ENCODE data around the gene CCDC146.
"Not testable (repeated sequence)": the region's sequence is repeated elsewhere in the genome, so short reads cannot be mapped to it uniquely, and the experiment has no call there.

The CCDC146 gene

GRCh38 chr7:77327067-77327931, 204.9 kb downstream of the CCDC146 start:
- DNase-seq (ENCODE audit: low read depth in 1 of 2, low spot score in 1 of 2): no peak

- DNase-seq (ENCODE audit: low read depth in 1 of 2, low spot score in 1 of 2): no peak
These were observed 205.7 kb downstream of the CCDC146 start for GRCh38 chr7:77327932-77328628.

- no peak for DNase-seq (ENCODE audit: low read depth in 1 of 2, low spot score in 1 of 2)
These were observed 206.3 kb downstream of the CCDC146 start for GRCh38 chr7:77328669-77329068.

- DNase-seq (ENCODE audit: low read depth in 1 of 2, low spot score in 1 of 2): no peak
These were observed 207.2 kb downstream of the CCDC146 start for GRCh38 chr7:77329466-77330168.

- DNase-seq (ENCODE audit: low read depth in 1 of 2, low spot score in 1 of 2): no peak
These were observed 207.9 kb downstream of the CCDC146 start for GRCh38 chr7:77330169-77330882.

DNA sequence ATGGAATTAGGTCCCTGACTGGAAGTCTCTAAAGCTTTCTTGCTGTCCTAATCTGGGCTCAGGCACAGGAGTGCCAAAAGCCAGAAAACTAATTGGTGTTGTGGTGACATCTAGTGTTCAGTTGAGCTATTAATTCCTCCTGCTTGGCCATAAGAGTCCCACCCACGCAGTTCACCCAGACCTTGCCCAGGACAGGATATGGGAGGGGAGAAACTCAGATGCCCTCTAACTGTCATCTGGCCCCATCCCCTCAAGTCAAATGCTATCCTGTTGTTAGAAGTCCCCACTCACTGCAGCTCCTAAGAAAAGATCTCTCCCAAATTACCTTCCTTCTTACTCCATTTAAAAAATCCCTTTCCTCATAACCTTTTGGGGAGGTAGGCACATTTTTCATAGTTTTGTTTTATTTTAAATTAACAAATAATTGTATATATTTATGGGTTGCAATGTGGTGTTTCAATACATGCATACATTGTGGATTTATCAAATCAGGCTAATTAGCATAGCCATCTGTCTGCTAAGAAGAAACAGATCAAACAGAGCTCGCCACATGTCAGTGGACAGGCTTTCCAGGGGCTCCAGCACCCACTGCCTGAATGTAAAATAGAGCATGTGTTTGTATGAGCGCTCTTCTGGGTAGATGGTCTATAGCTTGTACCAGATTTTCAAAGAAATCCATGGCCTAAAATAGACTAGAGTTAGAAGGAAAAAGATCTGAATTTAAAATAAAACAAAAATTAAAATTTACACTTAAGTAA, 209.7 kb downstream of the CCDC146 start:
- DNase-seq (ENCODE audit: low read depth in 1 of 2, low spot score in 1 of 2): no peak

DNA sequence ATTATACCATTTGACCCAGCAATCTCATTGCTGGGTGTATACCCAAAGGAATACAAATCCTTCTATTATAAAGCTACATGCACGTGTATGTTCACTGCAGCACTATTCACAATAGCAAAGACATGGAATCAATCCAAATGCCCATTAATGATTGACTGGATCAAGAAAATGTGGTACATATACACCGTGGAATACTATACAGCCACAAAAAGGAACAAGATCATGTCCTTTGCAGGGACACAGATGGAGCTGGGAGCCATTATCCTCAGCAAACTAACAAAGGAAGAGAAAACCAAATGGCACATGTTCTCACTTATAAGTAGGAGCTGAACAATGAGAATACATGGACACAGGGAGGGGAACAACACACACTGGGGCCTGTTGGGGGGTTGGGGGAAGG, 211.6 kb downstream of the CCDC146 start:
- DNase-seq (ENCODE audit: low read depth in 1 of 2, low spot score in 1 of 2): not testable (repeated sequence)

DNA sequence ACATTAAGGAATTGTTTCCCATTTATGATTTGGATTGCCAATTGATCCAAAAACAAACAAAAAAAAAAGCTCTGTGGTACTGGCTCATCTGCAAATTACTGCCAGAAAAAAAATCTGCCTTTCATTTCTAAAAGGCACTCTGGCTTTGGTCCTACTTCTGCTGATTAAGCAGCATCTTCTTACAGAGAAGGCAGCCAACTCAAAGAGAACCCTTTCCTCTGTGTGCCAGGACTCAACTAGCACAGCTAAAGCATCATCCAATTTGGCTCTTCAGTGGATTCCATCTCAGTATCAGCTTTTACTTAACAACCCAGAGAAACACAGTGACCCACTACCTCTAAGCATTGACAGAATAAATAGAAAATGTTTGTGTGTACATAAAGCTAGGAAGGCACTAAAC, 213.2 kb downstream of the CCDC146 start:
- DNase-seq (ENCODE audit: low read depth in 1 of 2, low spot score in 1 of 2): no peak

GRCh38 chr7:77337456-77337990, 215.1 kb downstream of the CCDC146 start:
- no peak for DNase-seq (ENCODE audit: low read depth in 1 of 2, low spot score in 1 of 2)

- DNase-seq (ENCODE audit: low read depth in 1 of 2, low spot score in 1 of 2): no peak
These were observed 215.8 kb downstream of the CCDC146 start for GRCh38 chr7:77338260-77338659.

GRCh38 chr7:77338883-77339629, 216.6 kb downstream of the CCDC146 start:
- DNase-seq (ENCODE audit: low read depth in 1 of 2, low spot score in 1 of 2): no peak

DNA sequence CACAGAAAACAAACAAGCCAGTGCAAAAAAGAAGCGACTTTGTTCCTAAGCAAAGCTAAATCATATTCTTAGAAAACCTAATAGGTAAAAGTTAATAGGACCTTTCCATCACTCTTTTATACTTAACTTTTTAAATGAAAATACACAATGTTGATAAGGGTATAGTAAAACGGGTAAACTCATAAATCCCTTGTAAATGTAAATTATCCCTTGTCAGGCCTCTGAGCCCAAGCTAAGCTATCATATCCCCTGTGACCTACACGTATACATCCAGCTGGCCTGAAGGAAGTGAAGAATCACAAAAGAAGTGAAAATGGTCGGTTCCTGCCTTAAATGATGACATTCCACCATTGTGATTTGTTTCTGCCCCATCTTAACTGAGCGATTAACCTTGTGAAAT, 217.3 kb downstream of the CCDC146 start:
- no peak for DNase-seq (ENCODE audit: low read depth in 1 of 2, low spot score in 1 of 2)

Measured in stimulated activated CD4-positive, alpha-beta T cell treated with anti-CD3 and anti-CD28 coated beads, Interleukin-15, amount 100 ng/mL, for 1 hour (primary cell).